K562 (cell line): ENCODE measurements around the gene ZDHHC20. TPM values are rescaled to one million over a fixed set of nuclear protein-coding genes. Genes with fewer than 3 reads are reported as not detected.

ENCODE experiments used
- ATAC-seq: fragments of 200-7000 bp; cut with Tn5 transposase; 3 replicates; pipeline ENCODE4 v1.9.1; 2020; ENCODE audit warnings: moderate library complexity
- BruUV-seq: library from RNA; stranded (reverse); fragments of 400-500 nt; replicated peaks from 2 replicates; lab custom pipeline; 2021; lab: Mats Ljungman, UMichigan
- CTCF ChIA-PET: fragments of 300-600 bp; formaldehyde crosslinking; extraction: SDS; loops from one replicate; lab custom pipeline; 2021; ENCODE audit warnings: low intra/inter-chr PET ratio; lab: Yijun Ruan, JAX
- POLR2A ChIA-PET: fragments of 300-600, 350-650 bp; sonication (Branson Sonifier 250); formaldehyde crosslinking; extraction: SDS; loops from one replicate; lab custom pipeline; 2021; ENCODE audit warnings: antibody characterized with exemption, inconsistent platforms; lab: Yijun Ruan, JAX
- DNase-seq, 4 experiments: peaks; one replicate each; pipeline versions ENCODE4 v3.0.0 to v3.0.0-alpha.2; 2011 to 2018; ENCODE audit warnings: low spot score in 3 of 4, mixed read lengths in 3 of 4; ENCODE audit errors: extremely low read depth in 1 of 4
- FAIRE-seq: peaks from 2 replicates; lab custom pipeline; 2011; peaks lifted over from hg19 to GRCh38; lab: Jason Lieb, UNC
- H2AFZ ChIP-seq: 2 replicates; pipeline ENCODE4 v1.6.0; 2011; ENCODE audit warnings: low read depth, low read length, control low read depth, inconsistent platforms
- H3K27ac ChIP-seq: fragments of 200-600 bp; 3 replicates; pipeline ENCODE4 v1.8.0; 2011; ENCODE audit warnings: low read depth, mild to moderate bottlenecking, control low read depth, inconsistent platforms, low read length, moderate library complexity, mixed read lengths; ENCODE audit errors: extremely low read depth
- H3K27me3 ChIP-seq, 2 experiments: fragments of 300-600 bp in 1 of 2; 2 replicates in 1 of 2; 3 replicates in 1 of 2; pipeline versions ENCODE4 v1.6.0 to v1.8.0; 2011; ENCODE audit warnings: inconsistent platforms in 2 of 2, low read length in 2 of 2, mild to moderate bottlenecking in 1 of 2, mixed read lengths in 1 of 2, moderate library complexity in 1 of 2; ENCODE audit not compliant: control insufficient read depth in 2 of 2, insufficient read depth in 2 of 2
- H3K36me3 ChIP-seq: fragments of 300-600 bp; 3 replicates; pipeline ENCODE4 v1.8.0; 2011; ENCODE audit warnings: mild to moderate bottlenecking, low read length, inconsistent platforms; ENCODE audit not compliant: control insufficient read depth, insufficient read depth
- H3K4me1 ChIP-seq, 2 experiments: fragments of 200-600 bp in 1 of 2; replicated peaks in 1 of 2; 2 replicates in 1 of 2; 3 replicates in 1 of 2; pipeline versions ENCODE4 v1.5.1 to v1.8.0; 2011; ENCODE audit warnings: inconsistent platforms in 2 of 2, low read length in 2 of 2, mild to moderate bottlenecking in 1 of 2, mixed read lengths in 1 of 2, moderate library complexity in 1 of 2; ENCODE audit not compliant: control insufficient read depth in 2 of 2, insufficient read depth in 2 of 2
- H3K4me2 ChIP-seq: 2 replicates; pipeline ENCODE4 v1.6.1; 2011; ENCODE audit warnings: low read length, control low read depth, inconsistent platforms, mixed read lengths; ENCODE audit not compliant: insufficient read depth
- H3K4me3 ChIP-seq: fragments of 200-600 bp; sonication (generic), shearing (Covaris generic); 2 replicates; pipeline ENCODE4 v1.5.1; 2016; ENCODE audit warnings: control low read depth, inconsistent platforms
- H3K79me2 ChIP-seq: fragments of 200-600 bp; 3 replicates; pipeline ENCODE4 v1.8.0; 2011; ENCODE audit warnings: low read length, inconsistent platforms; ENCODE audit not compliant: control insufficient read depth, insufficient read depth
- H3K9ac ChIP-seq, 2 experiments: 2 replicates each; pipeline versions ENCODE4 v1.6.0 to v1.6.1; 2011; ENCODE audit warnings: low read depth in 2 of 2, low read length in 2 of 2, control low read depth in 1 of 2, inconsistent platforms in 1 of 2, mild to moderate bottlenecking in 1 of 2, mixed read lengths in 1 of 2; ENCODE audit not compliant: insufficient read depth in 1 of 2
- H3K9me1 ChIP-seq: one replicate; pipeline ENCODE4 v1.6.0; 2011; ENCODE audit warnings: inconsistent platforms, mild to moderate bottlenecking, low read length, moderate library complexity; ENCODE audit not compliant: control insufficient read depth, insufficient read depth
- H3K9me3 ChIP-seq: replicated peaks from 2 replicates; pipeline ENCODE4 v1.5.1; 2011; ENCODE audit warnings: low read depth, low read length, inconsistent platforms; ENCODE audit not compliant: control insufficient read depth, insufficient read depth
- H4K20me1 ChIP-seq: replicated peaks from 2 replicates; pipeline ENCODE4 v1.6.1; 2011; ENCODE audit warnings: low read length, inconsistent platforms, mixed read lengths; ENCODE audit not compliant: control insufficient read depth, insufficient read depth
- PTBP1 ChIP-seq: fragments of 200-400 bp; formaldehyde crosslinking; IDR thresholded peaks from 2 replicates; pipeline ENCODE4 v1.6.1; 2017; ENCODE audit warnings: low read depth, low read length
- SREBF2 ChIP-seq: sonication (generic); formaldehyde crosslinking; IDR thresholded peaks from 2 replicates; pipeline ENCODE4 v1.4.0; 2020; ENCODE audit warnings: mild to moderate bottlenecking, missing genetic modification reagents
- STAT5B ChIP-seq: fragments of 250-450 bp; sonication (Bioruptor Pico); IDR thresholded peaks from 2 replicates; pipeline ENCODE4 v1.8.0; 2021; ENCODE audit warnings: mild to moderate bottlenecking, inconsistent platforms
- ZNF589 ChIP-seq: fragments of 200-800 bp; sonication (Bioruptor generic); IDR thresholded peaks from 2 replicates; pipeline ENCODE4 v1.6.1; 2016; ENCODE audit warnings: low read depth, missing genetic modification characterization, missing compliant biosample characterization
- WGBS: fragments of 100-300 bp; shearing (Covaris generic); methylation state at CpG from one replicate; pipeline ENCODE4 v1.1.6; 2016; ENCODE audit warnings: low coverage, mixed read lengths; ENCODE audit not compliant: insufficient coverage; ENCODE audit errors: missing lambda C conversion rate; 5-methylcytosine and 5-hydroxymethylcytosine counted together
- in situ Hi-C: fragments of 300-500 bp; cut with MboI; formaldehyde crosslinking; loops from 4 replicates; pipeline ENCODE4 v1.15.0; 2018; ENCODE audit warnings: inconsistent platforms, mixed read lengths
- intact Hi-C: fragments of 100-400 bp; cut with micrococcal nuclease; formaldehyde crosslinking; loops from 2 replicates; pipeline ENCODE4 v1.14.2; 2022
- polyA plus RNA-seq, 8 experiments: library from polyadenylated mRNA; depleted of rRNA in 4 of 8; stranded (reverse) in 5 of 8; unstranded in 3 of 8; fragments of >200 nt; fragmentation: Nextera tagmentation in 2 of 8; fragmentation: Illumina TruSeq in 1 of 8; extraction: Ambion mirVana in 2 of 8; extraction: Trizol in 1 of 8; gene quantifications; 2 replicates each; pipeline versions ENCODE4 v1.2.1 to v1.2.3, GENCODE V29; 2011 to 2014; ENCODE audit warnings: inconsistent platforms in 1 of 8, missing spikeins in 1 of 8
- total RNA-seq, 7 experiments: library from RNA; depleted of rRNA in 6 of 7; stranded (reverse); fragments of >200 nt in 6 of 7; fragmentation: Illumina TruSeq in 2 of 7; extraction: Trizol in 2 of 7; gene quantifications; 2 replicates each; pipeline versions ENCODE4 v1.2.1 to v1.2.3, GENCODE V29; 2011 to 2021; ENCODE audit warnings: low replicate concordance in 1 of 7
- TF ChIP-seq, protein P1 (sequence below): sonication (generic); formaldehyde crosslinking; IDR thresholded peaks from 2 replicates; pipeline ENCODE4 v1.8.0; 2022; ENCODE audit warnings: missing genetic modification reagents, mild to moderate bottlenecking, borderline replicate concordance
- TF ChIP-seq, protein P2 (sequence below): IDR thresholded peaks from 2 replicates; pipeline ENCODE4 v1.6.1; 2011; ENCODE audit warnings: borderline replicate concordance, low read depth, mild to moderate bottlenecking, moderate library complexity, low read length; ENCODE audit not compliant: insufficient read depth, poor library complexity, severe bottlenecking
- TF ChIP-seq, protein P3 (sequence below): fragments of 250-450 bp; sonication (Bioruptor Pico); IDR thresholded peaks from 2 replicates; pipeline ENCODE4 v1.5.0; 2021; ENCODE audit warnings: mild to moderate bottlenecking, moderate library complexity

ZDHHC20 gene
- total and polyA plus RNA-seq, 9 of the 15 experiments (the other 6 are each of a cell fraction or from before 2014, with no cell fraction given), result 2.7 to 20.9 (median 15.8) TPM

DNA sequence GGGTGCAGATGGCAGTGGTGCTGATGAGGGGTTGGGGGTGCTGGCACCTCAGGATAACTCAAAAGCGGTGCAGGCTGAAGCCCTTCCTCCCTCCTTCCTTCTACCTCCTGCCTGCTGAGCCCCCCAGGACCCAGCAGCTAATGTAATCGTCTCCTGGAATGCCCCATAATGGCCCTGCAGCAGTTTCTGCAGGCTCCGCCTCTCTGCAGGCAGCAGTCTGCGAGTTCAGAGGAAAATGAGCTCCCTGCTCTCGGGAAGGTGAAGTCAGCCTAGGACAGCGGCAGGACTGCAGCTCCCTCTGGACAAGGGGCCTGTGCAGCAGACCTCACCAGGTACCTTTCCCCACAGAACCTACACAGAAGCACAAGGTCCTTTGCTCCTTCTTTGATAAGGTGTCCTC lies 130.9 kb downstream of the ZDHHC20 start (continued):
- TF ChIP-seq SREBF2, result no peak
- TF ChIP-seq, protein P1, sequence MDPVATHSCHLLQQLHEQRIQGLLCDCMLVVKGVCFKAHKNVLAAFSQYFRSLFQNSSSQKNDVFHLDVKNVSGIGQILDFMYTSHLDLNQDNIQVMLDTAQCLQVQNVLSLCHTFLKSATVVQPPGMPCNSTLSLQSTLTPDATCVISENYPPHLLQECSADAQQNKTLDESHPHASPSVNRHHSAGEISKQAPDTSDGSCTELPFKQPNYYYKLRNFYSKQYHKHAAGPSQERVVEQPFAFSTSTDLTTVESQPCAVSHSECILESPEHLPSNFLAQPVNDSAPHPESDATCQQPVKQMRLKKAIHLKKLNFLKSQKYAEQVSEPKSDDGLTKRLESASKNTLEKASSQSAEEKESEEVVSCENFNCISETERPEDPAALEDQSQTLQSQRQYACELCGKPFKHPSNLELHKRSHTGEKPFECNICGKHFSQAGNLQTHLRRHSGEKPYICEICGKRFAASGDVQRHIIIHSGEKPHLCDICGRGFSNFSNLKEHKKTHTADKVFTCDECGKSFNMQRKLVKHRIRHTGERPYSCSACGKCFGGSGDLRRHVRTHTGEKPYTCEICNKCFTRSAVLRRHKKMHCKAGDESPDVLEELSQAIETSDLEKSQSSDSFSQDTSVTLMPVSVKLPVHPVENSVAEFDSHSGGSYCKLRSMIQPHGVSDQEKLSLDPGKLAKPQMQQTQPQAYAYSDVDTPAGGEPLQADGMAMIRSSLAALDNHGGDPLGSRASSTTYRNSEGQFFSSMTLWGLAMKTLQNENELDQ (CRISPR knock-in tag), result no peak

DNA sequence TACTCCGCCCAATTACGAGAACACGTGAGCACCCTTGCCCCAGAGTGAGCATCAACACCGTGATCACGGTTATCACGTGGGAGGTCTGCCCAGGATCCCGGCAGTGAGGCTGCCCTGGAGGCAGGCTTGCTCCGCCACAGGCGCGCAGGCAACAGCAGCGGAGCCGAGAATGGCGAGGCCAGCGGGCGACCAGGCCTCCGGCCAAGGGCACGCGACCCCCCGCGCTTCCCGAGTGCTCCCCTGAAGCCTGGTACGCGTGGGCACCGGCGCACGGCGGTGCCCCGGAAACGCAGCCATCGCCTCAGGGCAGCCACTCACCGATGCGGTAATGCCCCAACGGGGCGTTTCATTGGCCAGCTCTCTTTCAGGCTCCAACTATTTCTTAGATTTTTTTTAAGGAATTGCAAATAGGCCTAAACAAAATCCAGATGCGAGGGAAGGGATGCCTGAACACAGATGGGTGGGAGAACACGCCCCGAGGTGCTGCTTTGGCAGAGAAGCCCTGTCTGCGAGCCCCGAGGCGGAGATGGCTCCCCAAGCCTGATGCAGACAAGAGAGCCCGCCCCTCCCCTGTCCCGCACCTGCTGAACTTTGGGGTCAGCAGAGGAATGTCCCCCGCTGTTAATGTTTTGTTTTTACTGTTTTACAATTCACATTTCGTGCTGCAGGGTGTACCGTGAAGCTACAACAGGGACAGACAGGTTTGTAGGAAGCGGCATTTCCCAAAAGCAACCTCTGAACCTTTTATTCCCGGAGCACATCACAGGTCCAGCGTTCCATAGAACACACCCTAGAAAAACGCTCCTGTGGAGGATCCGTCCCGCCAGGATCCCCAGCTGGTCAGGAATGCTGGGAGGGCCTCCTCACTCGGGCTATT lies 132.7 kb downstream of the ZDHHC20 start:
- H3K4me2 ChIP-seq, result no peak overlapping the region
- no peaks in the 10 kb centered on the region for H3K79me2 ChIP-seq
- in situ Hi-C loops (no loop called here), intact Hi-C loops (no loop called here)
- CTCF ChIA-PET, result no interaction called here
- DNase-seq, result no peak
- H3K4me3 ChIP-seq, result no peak overlapping the region
- no peak for ATAC-seq
- no peak for TF ChIP-seq PTBP1
- TF ChIP-seq, protein P2, sequence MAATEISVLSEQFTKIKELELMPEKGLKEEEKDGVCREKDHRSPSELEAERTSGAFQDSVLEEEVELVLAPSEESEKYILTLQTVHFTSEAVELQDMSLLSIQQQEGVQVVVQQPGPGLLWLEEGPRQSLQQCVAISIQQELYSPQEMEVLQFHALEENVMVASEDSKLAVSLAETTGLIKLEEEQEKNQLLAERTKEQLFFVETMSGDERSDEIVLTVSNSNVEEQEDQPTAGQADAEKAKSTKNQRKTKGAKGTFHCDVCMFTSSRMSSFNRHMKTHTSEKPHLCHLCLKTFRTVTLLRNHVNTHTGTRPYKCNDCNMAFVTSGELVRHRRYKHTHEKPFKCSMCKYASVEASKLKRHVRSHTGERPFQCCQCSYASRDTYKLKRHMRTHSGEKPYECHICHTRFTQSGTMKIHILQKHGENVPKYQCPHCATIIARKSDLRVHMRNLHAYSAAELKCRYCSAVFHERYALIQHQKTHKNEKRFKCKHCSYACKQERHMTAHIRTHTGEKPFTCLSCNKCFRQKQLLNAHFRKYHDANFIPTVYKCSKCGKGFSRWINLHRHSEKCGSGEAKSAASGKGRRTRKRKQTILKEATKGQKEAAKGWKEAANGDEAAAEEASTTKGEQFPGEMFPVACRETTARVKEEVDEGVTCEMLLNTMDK, result no peak
- no peak for TF ChIP-seq ZNF589 (CRISPR knock-in tag)
- no peak for TF ChIP-seq STAT5B (CRISPR knock-in tag)
- TF ChIP-seq, protein P3, sequence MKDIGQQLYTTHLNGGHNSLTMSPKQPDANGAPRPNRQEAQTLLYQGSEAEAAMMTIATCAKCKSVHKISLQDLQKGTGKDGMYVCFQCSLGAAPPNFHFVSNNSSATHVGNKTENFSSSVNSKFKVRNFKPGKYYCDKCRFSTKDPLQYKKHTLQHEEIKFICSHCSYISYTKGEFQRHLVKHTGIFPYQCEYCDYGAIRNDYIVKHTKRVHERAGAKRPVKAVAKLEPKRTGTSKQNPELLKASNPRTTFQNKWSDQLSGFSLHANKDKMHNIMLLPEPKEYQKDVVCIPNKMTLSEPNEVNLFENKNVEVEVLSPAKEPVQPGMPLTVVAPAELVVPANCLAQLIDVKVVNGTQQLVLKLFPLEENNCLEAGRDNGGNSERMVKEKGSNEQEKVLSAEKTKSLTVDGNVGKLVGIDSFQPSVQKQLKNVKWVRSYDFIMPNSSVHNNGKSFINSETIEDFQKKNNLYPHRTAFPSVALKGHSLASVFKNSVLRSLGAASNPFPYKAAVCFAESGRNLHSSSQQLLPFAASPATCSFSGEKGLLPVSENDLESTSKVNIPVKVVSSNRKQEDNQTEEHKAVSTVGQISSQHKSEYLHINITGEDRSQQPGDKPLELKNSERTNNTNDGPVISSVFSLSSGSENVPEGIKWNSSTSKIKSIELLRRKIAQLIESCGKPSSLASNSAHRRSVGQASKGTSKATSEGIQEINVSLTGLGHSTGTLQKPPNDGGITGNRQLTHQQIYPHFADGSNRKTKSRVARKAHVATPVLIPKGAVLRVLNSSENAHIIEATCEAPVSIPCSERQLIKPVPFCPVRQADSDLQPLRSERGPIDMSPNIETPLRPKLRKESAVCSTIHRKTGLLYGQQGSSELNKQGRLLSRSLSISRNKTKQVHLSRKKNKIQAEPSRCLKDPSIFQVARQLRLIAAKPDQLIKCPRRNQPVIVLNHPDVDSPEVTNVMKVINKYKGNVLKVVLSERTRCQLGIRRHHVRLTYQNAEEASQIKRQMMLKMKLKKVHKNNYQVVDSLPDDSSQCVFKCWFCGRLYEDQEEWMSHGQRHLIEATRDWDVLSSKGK (CRISPR knock-in tag), result no peak
- peaks cover 0 to 13% of the 10 kb centered on the region in 2 experiments; a peak in 2 of 5 replicates for H3K27me3 ChIP-seq
- no peak overlapping the region for H3K9ac ChIP-seq
- WGBS, result 11% methylated on average over 30 of the region's 52 CpGs
- no peaks in the 10 kb centered on the region for H3K9me3 ChIP-seq
- peaks cover 0 to 4% of the 10 kb centered on the region in 2 experiments; a peak in 1 of 5 replicates for H3K4me1 ChIP-seq
- no peaks in the 10 kb centered on the region for H3K36me3 ChIP-seq
- no peak overlapping the region for H2AFZ ChIP-seq
- no peaks in the 10 kb centered on the region for H3K9me1 ChIP-seq
- FAIRE-seq, result no peak
- POLR2A ChIA-PET, result interaction anchor here (0.7 to 1.0 kb wide), 2 partner anchors 15 to 150 kb away, joined by 3 read pairs; no protein-coding TSS in a partner anchor
- no peak overlapping the region for H3K27ac ChIP-seq
- no TSS peak for BruUV-seq
- H4K20me1 ChIP-seq, result no peaks in the 10 kb centered on the region
